H1 (cell line): ENCODE results near the gene RASSF3. TPM values are rescaled to one million over a fixed set of nuclear protein-coding genes. Genes with fewer than 3 reads are reported as not detected.

Source experiments
- CTCF ChIA-PET: fragments of 300-600 bp; sonication (Branson Sonifier 250); formaldehyde crosslinking; loops from one replicate; lab custom pipeline; 2021; ENCODE audit not compliant: partially characterized antibody; lab: Charles Lee
- POLR2A ChIA-PET: fragments of 300-600 bp; sonication (Branson Sonifier 250); formaldehyde crosslinking; loops from one replicate; lab custom pipeline; 2021; ENCODE audit warnings: inconsistent platforms; ENCODE audit not compliant: partially characterized antibody; lab: Charles Lee
- DNase-seq, 2 experiments: peaks; one replicate each; pipeline versions ENCODE4 v3.0.0 to v3.0.0-alpha.2; 2010 to 2022; ENCODE audit warnings: low spot score in 2 of 2, low read depth in 1 of 2, mixed read lengths in 1 of 2
- FAIRE-seq: peaks from 2 replicates; lab custom pipeline; 2011; peaks lifted over from hg19 to GRCh38; lab: Jason Lieb, UNC
- H2AFZ ChIP-seq: 2 replicates; pipeline ENCODE4 v1.8.1; 2012; ENCODE audit warnings: low read length, inconsistent platforms
- H2AK5ac ChIP-seq: 2 replicates; pipeline ENCODE4 v1.6.1; 2013; ENCODE audit warnings: low read depth, low read length
- H2BK120ac ChIP-seq: replicated peaks from 2 replicates; pipeline ENCODE3; 2013; ENCODE audit warnings: low read depth, low read length, inconsistent platforms
- H2BK12ac ChIP-seq: 2 replicates; pipeline ENCODE4 v1.6.1; 2013; ENCODE audit warnings: low read depth, low read length
- H2BK15ac ChIP-seq: 2 replicates; pipeline ENCODE4 v1.6.1; 2013; ENCODE audit warnings: low read length
- H2BK20ac ChIP-seq: 2 replicates; pipeline ENCODE4 v1.6.1; 2013; ENCODE audit warnings: low read length
- H2BK5ac ChIP-seq: 2 replicates; pipeline ENCODE4 v1.6.1; 2013; ENCODE audit warnings: low read depth, low read length
- H3K14ac ChIP-seq: 2 replicates; pipeline ENCODE4 v1.6.1; 2013; ENCODE audit warnings: inconsistent platforms; ENCODE audit not compliant: insufficient read length
- H3K18ac ChIP-seq: 2 replicates; pipeline ENCODE4 v1.6.1; 2013; ENCODE audit warnings: low read length; ENCODE audit errors: extremely low read depth
- H3K23ac ChIP-seq: 2 replicates; pipeline ENCODE4 v1.6.1; 2013; ENCODE audit warnings: inconsistent platforms; ENCODE audit not compliant: insufficient read length
- H3K23me2 ChIP-seq: 2 replicates; pipeline ENCODE4 v1.6.1; 2013; ENCODE audit warnings: low read depth, low read length
- H3K27ac ChIP-seq: 2 replicates; pipeline ENCODE4 v1.6.1; 2011; ENCODE audit warnings: low read depth, low read length, inconsistent platforms
- H3K27me3 ChIP-seq, 4 experiments: replicated peaks in 1 of 4; 1 replicate in 1 of 4; 2 replicates in 3 of 4; pipeline versions ENCODE4 v1.6.1 to v1.8.1; 2011 to 2013; ENCODE audit warnings: low read length in 3 of 4, mild to moderate bottlenecking in 3 of 4, inconsistent platforms in 2 of 4, mixed read lengths in 2 of 4, moderate library complexity in 1 of 4; ENCODE audit not compliant: control insufficient read depth in 3 of 4, insufficient read depth in 3 of 4; ENCODE audit errors: extremely low read depth in 1 of 4
- H3K36me3 ChIP-seq, 4 experiments: 2 replicates each; pipeline versions ENCODE4 v1.6.1 to v1.8.1; 2011 to 2013; ENCODE audit warnings: mild to moderate bottlenecking in 4 of 4, low read length in 3 of 4, moderate library complexity in 2 of 4, control low read depth in 1 of 4, inconsistent platforms in 1 of 4; ENCODE audit not compliant: insufficient read depth in 4 of 4, control insufficient read depth in 2 of 4
- H3K4ac ChIP-seq: replicated peaks from 2 replicates; pipeline ENCODE3; 2013; ENCODE audit warnings: low read length, low read depth, mixed read lengths, inconsistent platforms; ENCODE audit not compliant: insufficient read length
- H3K4me1 ChIP-seq, 4 experiments: replicated peaks in 1 of 4; 1 replicate in 1 of 4; 2 replicates in 3 of 4; pipeline versions ENCODE4 v1.6.1 to v1.8.1; 2011 to 2013; ENCODE audit warnings: low read length in 3 of 4, inconsistent platforms in 2 of 4, mixed read lengths in 1 of 4; ENCODE audit not compliant: insufficient read depth in 4 of 4, control insufficient read depth in 3 of 4
- H3K4me2 ChIP-seq, 2 experiments: 2 replicates each; pipeline versions ENCODE4 v1.6.1 to v1.8.1; 2011 to 2013; ENCODE audit warnings: low read depth in 2 of 2, low read length in 2 of 2, control low read depth in 1 of 2, inconsistent platforms in 1 of 2, mild to moderate bottlenecking in 1 of 2; ENCODE audit not compliant: insufficient read depth in 1 of 2
- H3K4me3 ChIP-seq, 4 experiments: fragments of 200-600, 300-600 bp in 1 of 4; sonication (generic), shearing (Covaris generic), sonication (Bioruptor Twin) in 1 of 4; 2 replicates each; pipeline versions ENCODE4 v1.5.1 to v1.8.1; 2011 to 2016; ENCODE audit warnings: low read length in 4 of 4, low read depth in 3 of 4, control low read depth in 2 of 4, inconsistent platforms in 2 of 4, mild to moderate bottlenecking in 2 of 4, mixed read lengths in 1 of 4, moderate library complexity in 1 of 4; ENCODE audit not compliant: insufficient read depth in 2 of 4; ENCODE audit errors: extremely low read depth in 1 of 4
- H3K56ac ChIP-seq: replicated peaks from 2 replicates; pipeline ENCODE3; 2013; ENCODE audit warnings: low read depth, mild to moderate bottlenecking, mixed read lengths, low read length, inconsistent platforms; ENCODE audit not compliant: insufficient read length
- H3K79me1 ChIP-seq: 2 replicates; pipeline ENCODE4 v1.6.1; 2013; ENCODE audit warnings: low read depth, low read length, control low read depth
- H3K79me2 ChIP-seq, 2 experiments: 2 replicates each; pipeline versions ENCODE4 v1.6.1 to v1.8.1; 2012 to 2013; ENCODE audit warnings: low read length in 2 of 2, mild to moderate bottlenecking in 2 of 2, inconsistent platforms in 1 of 2; ENCODE audit not compliant: insufficient read depth in 2 of 2, control insufficient read depth in 1 of 2
- H3K9ac ChIP-seq, 4 experiments: replicated peaks in 1 of 4; 1 replicate in 1 of 4; 2 replicates in 3 of 4; pipeline versions ENCODE4 v1.6.1 to v1.8.1; 2011 to 2013; ENCODE audit warnings: low read depth in 3 of 4, low read length in 3 of 4, control low read depth in 2 of 4, mild to moderate bottlenecking in 2 of 4, moderate library complexity in 2 of 4, inconsistent platforms in 1 of 4; ENCODE audit errors: extremely low read depth in 1 of 4
- H3K9me3 ChIP-seq, 2 experiments: 2 replicates each; pipeline versions ENCODE4 v1.6.1 to v1.8.1; 2012 to 2013; ENCODE audit warnings: mild to moderate bottlenecking in 2 of 2, moderate library complexity in 2 of 2, control low read depth in 1 of 2, inconsistent platforms in 1 of 2, low read depth in 1 of 2, low read length in 1 of 2, mixed read lengths in 1 of 2; ENCODE audit not compliant: insufficient read depth in 2 of 2
- H4K20me1 ChIP-seq, 2 experiments: replicated peaks in 1 of 2; 2 replicates each; pipeline versions ENCODE3 to v1.8.1; 2011 to 2013; ENCODE audit warnings: inconsistent platforms in 2 of 2, low read length in 2 of 2, mild to moderate bottlenecking in 1 of 2; ENCODE audit not compliant: insufficient read depth in 2 of 2, control insufficient read depth in 1 of 2
- H4K5ac ChIP-seq: 2 replicates; pipeline ENCODE4 v1.6.1; 2013; ENCODE audit warnings: low read length, low read depth, mixed read lengths, inconsistent platforms; ENCODE audit not compliant: insufficient read length
- H4K8ac ChIP-seq: 2 replicates; pipeline ENCODE4 v1.8.0; 2013; ENCODE audit warnings: mild to moderate bottlenecking, moderate library complexity, low read length, inconsistent platforms; ENCODE audit not compliant: insufficient read depth; ENCODE audit errors: extremely low read depth
- H4K91ac ChIP-seq: replicated peaks from 2 replicates; pipeline ENCODE3; 2013; ENCODE audit warnings: low read length, mixed read lengths, inconsistent platforms; ENCODE audit not compliant: insufficient read length
- ATF2 ChIP-seq: IDR thresholded peaks from 2 replicates; pipeline ENCODE4 v1.6.1; 2012; ENCODE audit warnings: low read length, inconsistent platforms
- E2F6 ChIP-seq: IDR thresholded peaks from 2 replicates; pipeline ENCODE4 v1.6.1; 2012; ENCODE audit warnings: inconsistent platforms
- USF2 ChIP-seq: IDR thresholded peaks from 2 replicates; pipeline ENCODE4 v1.6.1; 2011; ENCODE audit warnings: low read length, improper control_type of control experiment
- polyA plus RNA-seq, 7 experiments: library from polyadenylated mRNA; depleted of rRNA in 3 of 7; stranded (reverse) in 5 of 7; unstranded in 2 of 7; fragments of >200 nt in 5 of 7; fragments of 200-250 nt in 2 of 7; gene quantifications; 1 replicate in 5 of 7; 2 replicates in 1 of 7; 4 replicates in 1 of 7; pipeline versions ENCODE4 v1.2.1 to v1.2.3, GENCODE V29; 2011 to 2013; ENCODE audit warnings: missing spikeins in 2 of 7, mixed read lengths in 2 of 7
- total RNA-seq: library from RNA; stranded (reverse); fragmentation: NEBNext Ultra II Directional; extraction: Animal tissue kit (Norgen Biotek cat#: 25700); gene quantifications from 2 replicates; pipeline ENCODE4 v1.2.1, GENCODE V29; 2021

The RASSF3 gene
- total and polyA plus RNA-seq, 2 of the 8 experiments (the other 6 are each of a cell fraction or from before 2014, with no cell fraction given) = 19.1 to 64.3 TPM

DNA sequence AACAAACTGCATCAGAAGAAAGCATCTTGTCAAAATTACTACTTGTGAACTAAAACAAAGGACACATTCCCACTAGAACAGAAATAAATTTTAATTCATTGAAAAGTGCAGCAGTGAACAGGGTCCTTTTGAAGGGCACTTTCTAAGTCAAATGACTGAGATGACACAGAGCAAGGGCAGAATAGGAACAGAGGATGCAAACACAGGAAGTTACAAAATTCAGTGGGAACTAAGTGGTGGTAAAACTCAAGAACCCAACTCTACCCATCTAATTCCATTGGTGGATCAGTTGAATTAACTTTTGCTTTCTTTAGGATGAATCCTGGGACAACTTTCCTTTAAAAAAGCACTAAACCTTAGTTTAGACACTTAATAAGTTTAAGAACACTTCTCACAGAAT lies 103.1 kb downstream of the RASSF3 start:
- Histone ChIP-seq H2AK5ac (no peak overlapping the region), H3K4me3 (no peak overlapping the region), H2BK20ac (no peak overlapping the region), H2BK120ac (no peak overlapping the region), H4K8ac (no peak overlapping the region), H3K14ac (no peak overlapping the region), H3K36me3 (peaks cover 0 to 15% (median 9%) of the 10 kb centered on the region in 4 experiments; a peak in 5 of 8 replicates), H3K27ac (no peak overlapping the region), H2BK5ac (no peak overlapping the region), H3K9ac (no peak overlapping the region), H3K4me2 (no peak overlapping the region), H4K91ac (no peak overlapping the region), H3K4ac (no peak overlapping the region), H3K23ac (no peak overlapping the region), H4K5ac (no peak overlapping the region), H2BK12ac (no peak overlapping the region), H3K79me1 (no peaks in the 10 kb centered on the region), H3K4me1 (no peaks in the 10 kb centered on the region), H3K79me2 (no peaks in the 10 kb centered on the region), H3K56ac (no peak overlapping the region), H4K20me1 (no peaks in the 10 kb centered on the region), H3K23me2 (no peaks in the 10 kb centered on the region), H3K9me3 (no peaks in the 10 kb centered on the region), H2BK15ac (no peak overlapping the region), H3K18ac (no peak overlapping the region), H3K27me3 (no peaks in the 10 kb centered on the region), H2AFZ (no peak overlapping the region)
- POLR2A ChIA-PET = interaction anchor here (0.6 kb wide), 1 partner anchor 9 kb away, joined by 3 read pairs; no protein-coding TSS in a partner anchor
- CTCF ChIA-PET = interaction anchor here (2.0 kb wide), 1 partner anchor 164 kb away, joined by 7 read pairs; no protein-coding TSS in a partner anchor
- DNase-seq (no peak), FAIRE-seq (no peak)
- no peak for TF ChIP-seq ATF2
- TF ChIP-seq E2F6 = no peak
- no peak for TF ChIP-seq USF2
